H1 (cell line): ENCODE data around the gene ADGRL3. TPM values are rescaled to one million over a fixed set of nuclear protein-coding genes. Genes with fewer than 3 reads are reported as not detected.

Experiments
- RBBP5 ChIP-seq: IDR thresholded peaks from 2 replicates; pipeline ENCODE4 v1.7.1; 2012; ENCODE audit warnings: low read depth, mild to moderate bottlenecking, inconsistent platforms, low read length, moderate library complexity, borderline replicate concordance
- polyA plus RNA-seq, 7 experiments: library from polyadenylated mRNA; depleted of rRNA in 3 of 7; stranded (reverse) in 5 of 7; unstranded in 2 of 7; fragments of >200 nt in 5 of 7; fragments of 200-250 nt in 2 of 7; gene quantifications; 1 replicate in 5 of 7; 2 replicates in 1 of 7; 4 replicates in 1 of 7; pipeline versions ENCODE4 v1.2.1 to v1.2.3, GENCODE V29; 2011 to 2013; ENCODE audit warnings: missing spikeins in 2 of 7, mixed read lengths in 2 of 7
- total RNA-seq: library from RNA; stranded (reverse); fragmentation: NEBNext Ultra II Directional; extraction: Animal tissue kit (Norgen Biotek cat#: 25700); gene quantifications from 2 replicates; pipeline ENCODE4 v1.2.1, GENCODE V29; 2021

ADGRL3 gene
- total and polyA plus RNA-seq, 2 of the 8 experiments (the other 6 are each of a cell fraction or from before 2014, with no cell fraction given), result 6.6 to 13.0 TPM

DNA sequence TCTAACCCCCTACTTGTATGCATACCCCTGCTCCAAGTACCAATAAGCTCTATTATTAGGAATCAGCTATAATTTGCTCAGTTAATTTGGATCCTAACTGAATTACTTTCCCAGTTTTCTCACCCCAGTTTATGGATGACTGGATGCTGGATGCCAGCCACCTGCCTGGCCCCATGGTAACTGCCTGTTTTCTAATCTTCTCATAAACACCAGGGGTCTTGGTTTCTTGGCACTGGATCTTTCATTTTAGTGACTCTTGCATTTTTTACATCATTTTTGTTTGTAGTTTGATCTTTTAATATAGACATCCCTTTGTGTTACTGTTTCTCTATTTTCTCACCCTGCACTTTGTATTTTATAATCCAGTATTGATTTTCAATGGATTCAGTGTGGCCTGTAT, 246.8 kb downstream of the ADGRL3 start (continued):
- TF ChIP-seq RBBP5, result no peak
